HepG2 (cell line): Measurements from ENCODE around the gene DDX19B. TPM values are rescaled to one million over a fixed set of nuclear protein-coding genes. Genes with fewer than 3 reads are reported as not detected.
A peak's percentile ranks its signal among the peaks of the same experiment; 100 is the strongest.

Experiments used
- BCL6 ChIP-seq: IDR thresholded peaks from 2 replicates; pipeline ENCODE4 v1.6.1; 2016; ENCODE audit warnings: missing genetic modification reagents, missing compliant biosample characterization
- BHLHE40 ChIP-seq: IDR thresholded peaks from 2 replicates; pipeline ENCODE4 v1.6.1; 2011; ENCODE audit warnings: low read length, improper control_type of control experiment
- CREB1 ChIP-seq, 2 experiments: fragments of 450-650 bp in 1 of 2; IDR thresholded peaks; 2 replicates each; pipeline ENCODE4 v1.6.1; 2016 to 2017; ENCODE audit warnings: control low read depth in 1 of 2, mild to moderate bottlenecking in 1 of 2, missing compliant biosample characterization in 1 of 2, missing genetic modification characterization in 1 of 2
- HES4 ChIP-seq: sonication (generic); formaldehyde crosslinking; IDR thresholded peaks from 2 replicates; pipeline ENCODE4 v1.9.0; 2021; ENCODE audit warnings: mild to moderate bottlenecking, missing genetic modification reagents, borderline replicate concordance
- HIVEP1 ChIP-seq: sonication (generic); formaldehyde crosslinking; IDR thresholded peaks from 2 replicates; pipeline ENCODE4 v1.4.0; 2020; ENCODE audit warnings: mild to moderate bottlenecking, missing genetic modification reagents
- HNRNPK ChIP-seq: fragments of 200-400 bp; formaldehyde crosslinking; IDR thresholded peaks from 2 replicates; pipeline ENCODE4 v1.6.1; 2018; ENCODE audit warnings: low read length, low read depth, moderate library complexity, mild to moderate bottlenecking; ENCODE audit not compliant: poor library complexity, severe bottlenecking
- HNRNPLL ChIP-seq: fragments of 200-400 bp; formaldehyde crosslinking; IDR thresholded peaks from 2 replicates; pipeline ENCODE4 v1.6.1; 2017; ENCODE audit warnings: mild to moderate bottlenecking, low read depth, low read length; ENCODE audit not compliant: poor library complexity, severe bottlenecking
- KDM1A ChIP-seq: IDR thresholded peaks from 2 replicates; pipeline ENCODE4 v1.6.1; 2016; ENCODE audit warnings: missing compliant biosample characterization
- KMT2B ChIP-seq: IDR thresholded peaks from 2 replicates; pipeline ENCODE4 v1.6.1; 2016; ENCODE audit warnings: missing genetic modification reagents, missing compliant biosample characterization
- PCBP1 ChIP-seq: fragments of 200-400 bp; formaldehyde crosslinking; IDR thresholded peaks from 2 replicates; pipeline ENCODE4 v1.6.1; 2017; ENCODE audit warnings: mild to moderate bottlenecking, low read depth, low read length, borderline replicate concordance
- RXRB ChIP-seq: IDR thresholded peaks from 2 replicates; pipeline ENCODE4 v1.6.1; 2016; ENCODE audit warnings: borderline replicate concordance, missing genetic modification reagents, missing compliant biosample characterization
- SMAD3 ChIP-seq: sonication (generic); formaldehyde crosslinking; IDR thresholded peaks from 2 replicates; pipeline ENCODE4 v1.4.0; 2020; ENCODE audit warnings: missing genetic modification reagents
- SNAPC5 ChIP-seq: sonication (generic); formaldehyde crosslinking; IDR thresholded peaks from 2 replicates; pipeline ENCODE4 v1.8.1; 2023; ENCODE audit warnings: mild to moderate bottlenecking, missing genetic modification reagents, borderline replicate concordance
- ZBED4 ChIP-seq: sonication (generic); formaldehyde crosslinking; IDR thresholded peaks from 2 replicates; pipeline ENCODE4 v1.4.0; 2020; ENCODE audit warnings: missing genetic modification reagents, borderline replicate concordance
- ZBTB14 ChIP-seq: sonication (generic); formaldehyde crosslinking; IDR thresholded peaks from 2 replicates; pipeline ENCODE4 v1.4.0; 2020; ENCODE audit warnings: missing genetic modification reagents
- ZKSCAN8 ChIP-seq: IDR thresholded peaks from 2 replicates; pipeline ENCODE4 v1.6.1; 2016; ENCODE audit warnings: borderline replicate concordance, missing genetic modification reagents, missing compliant biosample characterization
- ZNF264 ChIP-seq: sonication (generic); formaldehyde crosslinking; IDR thresholded peaks from 2 replicates; pipeline ENCODE4 v1.4.0; 2020; ENCODE audit warnings: missing genetic modification reagents
- ZNF274 ChIP-seq: sonication (generic); formaldehyde crosslinking; IDR thresholded peaks from 2 replicates; pipeline ENCODE4 v1.5.1; 2020; ENCODE audit warnings: mild to moderate bottlenecking, missing genetic modification reagents
- ZNF343 ChIP-seq: sonication (generic); formaldehyde crosslinking; IDR thresholded peaks from 2 replicates; pipeline ENCODE4 v1.4.0; 2020; ENCODE audit warnings: mild to moderate bottlenecking, missing genetic modification reagents
- polyA plus RNA-seq, 8 experiments: library from polyadenylated mRNA; depleted of rRNA in 3 of 8; stranded (reverse) in 7 of 8; unstranded in 1 of 8; fragments of >200 nt; fragmentation: Illumina TruSeq in 4 of 8; extraction: Trizol in 4 of 8; gene quantifications; 2 replicates each; pipeline versions ENCODE4 v1.2.1 to v1.2.3, GENCODE V29; 2011 to 2016; ENCODE audit warnings: low read depth in 4 of 8, missing spikeins in 1 of 8, mixed read lengths in 1 of 8; ENCODE audit not compliant: insufficient read depth in 1 of 8
- total RNA-seq, 5 experiments: library from RNA; depleted of rRNA; stranded (reverse); fragments of >200 nt; fragmentation: Illumina TruSeq; extraction: Trizol; gene quantifications; 2 replicates each; pipeline ENCODE4 v1.2.3, GENCODE V29; 2016; ENCODE audit warnings: low read depth in 1 of 5
- TF ChIP-seq, protein P1 (sequence below): sonication (generic); formaldehyde crosslinking; IDR thresholded peaks from 2 replicates; pipeline ENCODE4 v1.4.0; 2020; ENCODE audit warnings: mild to moderate bottlenecking, low read depth, missing genetic modification reagents

Gene DDX19B
- total and polyA plus RNA-seq, 2 of the 13 experiments (the other 11 are each of a cell fraction or from before 2014, with no cell fraction given): 36.2 to 40.0 TPM

DNA sequence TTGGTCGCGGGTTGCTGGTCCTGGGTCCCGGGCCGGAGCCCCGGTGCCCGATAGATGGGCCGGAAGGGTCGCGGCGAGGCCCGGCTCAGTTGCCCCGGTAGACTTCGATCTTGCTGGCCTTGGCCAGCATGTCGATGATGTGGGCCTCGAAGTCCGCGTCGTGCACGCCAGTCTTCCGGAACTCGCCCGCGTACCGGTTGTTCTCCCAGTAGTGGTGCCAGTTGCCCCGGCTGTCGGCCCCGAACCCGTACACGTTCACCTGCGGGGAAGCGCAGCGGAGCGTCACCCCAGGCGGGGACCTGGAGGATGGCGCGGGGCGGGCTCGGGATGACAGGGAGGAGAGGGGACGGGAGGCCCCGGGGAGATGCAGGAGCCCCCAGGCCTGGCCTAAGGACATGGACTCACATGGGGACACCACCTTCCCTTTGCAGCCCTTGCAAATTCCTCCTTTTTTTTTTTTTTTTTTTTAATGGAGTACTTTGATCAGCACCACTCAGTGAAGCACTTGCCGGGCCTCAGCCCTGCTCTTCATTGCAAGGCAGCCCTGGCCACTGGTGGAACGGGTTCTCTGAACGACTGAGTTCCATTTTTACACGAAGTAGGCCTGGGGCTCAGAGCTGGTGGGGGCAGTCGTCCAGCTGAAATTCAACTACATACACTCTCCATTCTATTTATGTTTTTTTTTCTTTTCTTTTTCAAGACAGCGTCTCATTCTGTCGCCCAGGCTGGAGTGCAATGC lies 82.8 kb downstream of the DDX19B start (continued):
- TF ChIP-seq ZBED4 (CRISPR knock-in tag): peak; percentile 97
- TF ChIP-seq HIVEP1 (CRISPR knock-in tag): no peak
- peak; percentile 36; the same call in 1 of the 2 replicates for TF ChIP-seq SMAD3 (CRISPR knock-in tag)
- TF ChIP-seq, protein P1, sequence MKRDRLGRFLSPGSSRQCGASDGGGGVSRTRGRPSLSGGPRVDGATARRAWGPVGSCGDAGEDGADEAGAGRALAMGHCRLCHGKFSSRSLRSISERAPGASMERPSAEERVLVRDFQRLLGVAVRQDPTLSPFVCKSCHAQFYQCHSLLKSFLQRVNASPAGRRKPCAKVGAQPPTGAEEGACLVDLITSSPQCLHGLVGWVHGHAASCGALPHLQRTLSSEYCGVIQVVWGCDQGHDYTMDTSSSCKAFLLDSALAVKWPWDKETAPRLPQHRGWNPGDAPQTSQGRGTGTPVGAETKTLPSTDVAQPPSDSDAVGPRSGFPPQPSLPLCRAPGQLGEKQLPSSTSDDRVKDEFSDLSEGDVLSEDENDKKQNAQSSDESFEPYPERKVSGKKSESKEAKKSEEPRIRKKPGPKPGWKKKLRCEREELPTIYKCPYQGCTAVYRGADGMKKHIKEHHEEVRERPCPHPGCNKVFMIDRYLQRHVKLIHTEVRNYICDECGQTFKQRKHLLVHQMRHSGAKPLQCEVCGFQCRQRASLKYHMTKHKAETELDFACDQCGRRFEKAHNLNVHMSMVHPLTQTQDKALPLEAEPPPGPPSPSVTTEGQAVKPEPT: 0 out of 2 replicates have a peak, but pooled peaks have one; percentile 14
- TF ChIP-seq BCL6: no peak; the same call in 1 of the 2 replicates
- peak; percentile 12 for TF ChIP-seq HNRNPK
- 0 out of 2 replicates have a peak, but pooled peaks have one; percentile 3 for TF ChIP-seq PCBP1
- TF ChIP-seq ZNF343 (CRISPR knock-in tag): peak; percentile 7; the same call in 1 of the 2 replicates
- no peak for TF ChIP-seq ZNF264 (CRISPR knock-in tag)
- TF ChIP-seq RXRB (CRISPR knock-in tag): no peak
- peak; percentile 10 for TF ChIP-seq HNRNPLL
- TF ChIP-seq ZBTB14 (CRISPR knock-in tag): no peak
- no peak for TF ChIP-seq KDM1A (CRISPR knock-in tag)
- TF ChIP-seq BHLHE40: no peak
- no peak for TF ChIP-seq SNAPC5 (CRISPR knock-in tag)
- no peak for TF ChIP-seq CREB1 (IDR thresholded peaks at IDR 0.05)
- TF ChIP-seq CREB1 (CRISPR knock-in tag; IDR thresholded peaks at IDR 0.05): 0 out of 2 replicates have a peak, but pooled peaks have one; percentile 11
- no peak for TF ChIP-seq ZKSCAN8
- TF ChIP-seq KMT2B: peak; percentile 21; the same call in 1 of the 2 replicates
- TF ChIP-seq ZNF274: peak; percentile 59
- TF ChIP-seq HES4 (CRISPR knock-in tag): no peak
